GM18951 (cell line): ENCODE data around the gene OR4D10.
"Not testable (repeated sequence)": the region's sequence is repeated elsewhere in the genome, so short reads cannot be mapped to it uniquely, and the experiment has no call there.

Source experiments
- POLR2A ChIP-seq: IDR thresholded peaks from 4 replicates; pipeline ENCODE4 v1.6.1; 2011; ENCODE audit warnings: mild to moderate bottlenecking; ENCODE audit not compliant: insufficient read length, insufficient read depth; ENCODE audit errors: extremely low read depth
- in situ Hi-C: fragments of 300-500 bp; cut with MboI; formaldehyde crosslinking; loops from one replicate; pipeline ENCODE4 v1.12.0; 2022; ENCODE audit warnings: low sequenced_read_pairs, mixed read lengths, inconsistent platforms; ENCODE audit not compliant: unreplicated experiment

OR4D10 gene

GRCh38 chr11:59479906-59480305 is 6.8 kb downstream of the OR4D10 start:
- TF ChIP-seq POLR2A, result no peak
- in situ Hi-C loops, result no loop called here

GRCh38 chr11:59480359-59480758 is 7.2 kb downstream of the OR4D10 start:
- in situ Hi-C loops, result no loop called here
- no peak for TF ChIP-seq POLR2A

GRCh38 chr11:59501931-59502330 is 28.8 kb downstream of the OR4D10 start:
- in situ Hi-C loops, result no loop called here
- no peak for TF ChIP-seq POLR2A

GRCh38 chr11:59503276-59503675 is 30.2 kb downstream of the OR4D10 start, which contains the start of gene OR4D11:
OR4D11 (plus strand) TSS chr11:59503576; CDS start chr11:59503576, 0 bp downstream.
- no peak for TF ChIP-seq POLR2A
- in situ Hi-C loops, result no loop called here

- TF ChIP-seq POLR2A, result no peak
- in situ Hi-C loops, result no loop called here
Observed at GRCh38 chr11:59510941-59511589, 38.0 kb downstream of the OR4D10 start, which contains the start of gene OR4D9. OR4D9 (plus strand) TSS chr11:59511539; CDS start chr11:59514913, 3,374 bp downstream.

- in situ Hi-C loops, result no loop called here
- TF ChIP-seq POLR2A, result no peak
Observed at GRCh38 chr11:59511675-59512074, 38.6 kb downstream of the OR4D10 start.

GRCh38 chr11:59520139-59520538 is 47.0 kb downstream of the OR4D10 start:
- in situ Hi-C loops, result not testable (repeated sequence)

- in situ Hi-C loops, result no loop called here
- TF ChIP-seq POLR2A, result no peak
Observed at GRCh38 chr11:59520741-59521140, 47.6 kb downstream of the OR4D10 start.

GRCh38 chr11:59523541-59523940 is 50.4 kb downstream of the OR4D10 start:
- TF ChIP-seq POLR2A, result no peak
- in situ Hi-C loops, result no loop called here

GRCh38 chr11:59528711-59529110 is 55.6 kb downstream of the OR4D10 start:
- in situ Hi-C loops, result no loop called here
- TF ChIP-seq POLR2A, result no peak
